RPMI8226 (cell line): ENCODE measurements around the gene RASAL3.

Source experiments
- DNase-seq: peaks from one replicate; pipeline ENCODE4 v3.0.0-alpha.2; 2015

Gene RASAL3

DNA sequence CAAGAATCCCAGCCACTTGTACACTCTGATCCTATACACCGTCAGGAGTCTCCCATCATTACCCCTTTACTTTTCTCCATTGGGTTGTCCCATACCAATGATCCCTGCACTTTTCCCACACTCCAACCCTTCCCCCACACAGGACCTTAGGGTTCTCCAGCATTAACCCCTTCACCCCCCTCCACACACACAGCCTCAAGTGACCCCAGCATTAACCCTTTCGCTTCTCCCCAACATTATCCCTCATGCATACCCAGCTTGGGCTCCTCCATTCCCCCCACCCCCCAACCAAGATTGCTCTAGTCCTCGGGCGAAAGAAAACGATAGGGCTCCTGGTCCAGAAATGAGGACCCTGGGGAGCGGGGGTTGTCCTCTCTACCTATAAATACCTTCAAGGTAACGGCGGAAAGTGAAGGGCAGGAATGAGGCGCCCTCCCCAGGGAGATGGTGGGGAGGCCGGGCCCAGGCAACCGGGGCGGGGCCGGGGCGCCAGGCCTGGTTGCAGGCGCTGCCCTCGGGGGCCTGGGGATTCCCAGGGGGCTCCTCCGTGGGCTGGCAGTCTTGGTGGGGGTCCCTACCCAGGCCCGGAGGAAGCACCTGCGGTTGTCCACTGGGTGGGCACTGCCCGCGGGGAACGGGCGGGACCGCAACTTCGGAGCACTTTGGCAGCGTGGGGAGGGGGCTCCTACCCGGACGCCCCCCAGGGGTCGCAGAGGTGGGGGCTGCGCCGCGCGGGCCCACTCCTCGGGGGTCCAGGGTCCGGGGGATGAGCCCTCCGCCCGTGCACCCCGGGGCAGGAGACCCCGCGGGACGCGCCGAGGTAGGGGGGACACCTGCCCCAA is 15.3 kb downstream of the RASAL3 start:
- DNase-seq, result peak; percentile 27

DNA sequence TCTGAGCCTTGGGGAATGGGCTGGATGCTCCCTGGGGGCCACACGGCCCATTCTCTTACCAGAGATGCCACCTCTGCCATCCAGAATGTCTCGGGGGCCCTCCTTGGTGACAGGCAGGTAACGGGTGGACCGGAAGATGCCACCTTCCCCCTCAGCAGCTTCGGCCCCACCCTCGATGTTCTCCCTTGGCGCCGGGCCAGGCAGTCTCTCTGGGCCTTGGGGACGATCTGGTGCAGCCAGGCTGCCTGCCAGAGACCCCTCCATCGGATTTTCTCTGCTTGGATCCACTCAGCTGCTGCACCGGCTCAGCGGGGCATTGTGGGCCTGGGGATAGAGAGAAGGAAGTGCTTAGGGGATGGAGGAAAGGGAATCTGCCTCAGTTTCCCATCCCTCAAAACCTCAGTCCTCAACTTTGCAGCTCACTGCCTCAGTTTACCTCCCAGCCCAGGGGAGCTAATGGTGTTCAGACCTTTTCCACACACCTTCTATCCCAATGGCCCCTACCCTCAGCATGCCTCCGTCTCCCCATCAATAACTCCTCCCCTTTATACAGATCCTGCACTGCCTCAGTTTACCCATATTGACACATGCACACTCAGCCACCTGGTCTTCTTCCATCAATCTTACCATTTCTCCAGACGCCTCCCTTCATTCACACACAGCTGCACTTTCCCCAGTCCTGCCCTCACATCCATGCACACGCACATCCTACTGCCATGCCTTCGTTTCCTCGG is 16.1 kb downstream of the RASAL3 start:
- DNase-seq, result no peak

DNA sequence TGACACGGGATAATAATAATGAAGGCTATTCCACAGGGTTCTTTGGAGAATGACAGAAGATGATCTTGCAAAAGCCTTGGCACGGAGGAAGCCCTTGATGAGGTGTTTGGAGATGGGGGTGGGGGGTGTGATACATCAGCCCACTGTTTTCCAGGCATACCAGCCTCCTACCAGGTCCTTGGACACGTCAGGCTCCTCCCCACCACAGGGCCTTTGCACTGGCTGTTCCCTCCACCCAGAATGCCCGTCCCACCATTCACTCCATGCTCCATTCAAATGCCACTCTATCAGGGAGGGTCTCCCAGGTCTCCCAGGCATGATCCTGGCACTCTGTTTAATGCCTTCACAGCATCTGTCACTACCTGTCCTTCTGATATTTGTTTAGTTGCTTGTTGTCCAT is 17.3 kb downstream of the RASAL3 start:
- DNase-seq, result no peak

DNA sequence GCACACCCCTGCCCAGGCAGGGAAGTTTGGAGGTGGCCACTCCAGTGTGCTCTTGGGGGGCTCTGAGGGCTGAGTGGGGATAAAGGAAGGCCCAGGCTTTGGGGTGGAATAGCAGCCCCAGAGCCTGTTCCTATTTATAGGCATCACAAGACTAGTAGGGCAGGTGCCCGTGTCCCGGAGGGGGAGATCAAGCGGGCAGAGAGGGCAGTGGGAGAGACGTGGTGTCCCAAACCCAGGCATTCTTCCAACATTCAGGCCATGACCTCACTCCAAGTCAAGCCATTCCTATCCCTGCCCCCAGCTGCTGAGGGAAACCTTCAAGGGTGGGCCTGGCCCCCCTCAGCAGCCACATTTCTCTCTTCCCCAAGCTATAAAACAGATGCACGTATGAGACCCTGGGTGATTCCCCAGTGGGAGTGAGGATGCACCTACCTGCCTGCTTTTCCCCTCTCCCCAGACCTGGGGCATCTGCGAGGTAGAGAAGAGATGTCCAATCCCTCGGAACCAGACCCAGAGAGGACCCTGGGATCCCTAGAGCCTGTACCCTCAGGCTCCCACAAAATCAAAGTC is 18.5 kb downstream of the RASAL3 start:
- no peak for DNase-seq

DNA sequence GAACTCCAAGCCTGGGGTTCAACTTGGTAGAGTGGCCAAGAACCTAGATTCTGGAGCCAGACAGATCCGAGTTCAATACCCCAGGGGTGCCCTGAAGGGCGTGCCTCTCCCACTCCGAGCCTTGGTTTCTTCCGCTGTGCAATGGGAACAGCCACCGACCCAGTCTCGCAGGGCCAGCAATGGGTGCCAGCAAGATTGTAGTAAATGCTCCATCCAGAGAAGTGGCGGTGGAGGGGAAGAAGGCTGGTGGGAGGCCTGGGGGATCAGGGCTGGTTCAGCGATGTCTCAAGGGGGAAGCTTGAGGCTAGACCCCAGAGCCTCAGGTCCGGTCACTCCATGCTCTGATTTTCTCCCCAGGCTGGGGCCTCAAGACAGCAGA is 19.1 kb downstream of the RASAL3 start:
- no peak for DNase-seq

DNA sequence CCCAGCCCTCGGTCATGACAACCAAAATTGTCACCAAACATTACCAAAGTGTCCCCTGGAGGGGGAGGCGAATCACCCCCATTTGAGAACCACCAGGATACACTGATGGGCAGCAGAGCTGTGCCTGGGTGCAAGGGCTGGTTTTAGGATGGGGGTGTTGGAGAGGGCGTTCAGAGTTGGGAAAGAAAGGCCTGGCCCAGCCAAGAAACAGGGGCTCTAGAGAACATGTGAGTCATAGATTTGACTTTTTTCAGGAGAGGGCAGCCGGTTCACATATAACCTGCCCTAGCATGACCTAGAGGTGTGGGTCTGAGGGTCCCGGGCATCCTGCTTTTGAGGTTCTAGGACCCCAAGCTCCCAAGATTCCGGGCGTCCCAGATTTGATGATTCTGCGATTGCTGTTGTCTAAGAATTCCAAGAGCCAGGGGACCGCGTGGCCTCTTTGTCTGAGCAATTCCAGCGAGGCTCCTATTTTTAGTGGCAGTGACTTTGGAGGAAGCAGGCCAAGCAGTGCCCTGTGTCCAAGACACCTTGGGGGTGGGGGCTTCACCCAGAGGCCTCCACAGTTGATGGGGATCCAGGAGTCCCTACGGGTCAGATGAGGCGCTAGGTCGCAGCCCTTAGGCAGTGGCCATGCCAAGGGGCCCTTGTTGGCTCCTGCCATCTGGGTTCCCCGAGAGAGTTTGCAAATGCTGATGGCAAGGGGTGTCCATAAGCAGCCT is 19.7 kb downstream of the RASAL3 start:
- no peak for DNase-seq

DNA sequence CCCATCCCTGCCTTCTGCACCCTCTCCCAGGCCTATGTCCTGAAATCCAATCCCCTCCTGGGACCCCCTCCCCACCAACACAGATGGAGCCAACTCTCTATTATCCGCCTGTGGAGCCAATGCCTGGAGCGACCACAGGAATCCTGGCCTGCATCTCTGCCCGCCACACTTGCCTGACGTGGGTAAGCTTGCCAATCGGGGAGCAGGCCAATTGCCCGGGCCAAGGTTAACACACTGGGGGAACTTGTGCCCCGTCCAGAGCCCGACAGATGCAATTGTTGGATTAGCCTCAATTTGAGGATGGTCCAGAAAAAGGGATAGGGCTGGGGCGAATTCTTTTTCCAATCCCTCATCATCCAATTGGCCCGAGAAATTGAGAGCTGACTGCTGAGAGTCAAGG is 20.5 kb downstream of the RASAL3 start:
- no peak for DNase-seq

DNA sequence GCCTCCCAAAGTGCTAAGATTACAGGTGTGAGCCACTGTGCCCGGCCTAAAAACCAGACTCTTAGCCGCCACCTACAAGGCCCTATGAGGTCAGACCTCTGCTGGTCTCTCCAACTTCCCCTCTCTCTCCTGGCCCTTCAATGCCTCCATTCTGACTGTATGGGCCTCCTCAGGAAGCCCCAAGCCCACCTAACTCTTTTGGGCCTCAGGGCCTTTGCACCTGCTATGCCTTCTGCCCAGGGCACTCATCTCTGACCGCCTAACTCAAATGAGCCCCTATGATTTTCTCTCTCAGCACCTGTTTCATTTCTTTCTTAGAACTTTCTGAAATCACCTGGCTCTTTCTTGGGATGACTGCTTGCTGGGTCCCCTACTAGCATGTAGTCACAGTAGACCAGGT is 21.0 kb downstream of the RASAL3 start:
- DNase-seq, result no peak

DNA sequence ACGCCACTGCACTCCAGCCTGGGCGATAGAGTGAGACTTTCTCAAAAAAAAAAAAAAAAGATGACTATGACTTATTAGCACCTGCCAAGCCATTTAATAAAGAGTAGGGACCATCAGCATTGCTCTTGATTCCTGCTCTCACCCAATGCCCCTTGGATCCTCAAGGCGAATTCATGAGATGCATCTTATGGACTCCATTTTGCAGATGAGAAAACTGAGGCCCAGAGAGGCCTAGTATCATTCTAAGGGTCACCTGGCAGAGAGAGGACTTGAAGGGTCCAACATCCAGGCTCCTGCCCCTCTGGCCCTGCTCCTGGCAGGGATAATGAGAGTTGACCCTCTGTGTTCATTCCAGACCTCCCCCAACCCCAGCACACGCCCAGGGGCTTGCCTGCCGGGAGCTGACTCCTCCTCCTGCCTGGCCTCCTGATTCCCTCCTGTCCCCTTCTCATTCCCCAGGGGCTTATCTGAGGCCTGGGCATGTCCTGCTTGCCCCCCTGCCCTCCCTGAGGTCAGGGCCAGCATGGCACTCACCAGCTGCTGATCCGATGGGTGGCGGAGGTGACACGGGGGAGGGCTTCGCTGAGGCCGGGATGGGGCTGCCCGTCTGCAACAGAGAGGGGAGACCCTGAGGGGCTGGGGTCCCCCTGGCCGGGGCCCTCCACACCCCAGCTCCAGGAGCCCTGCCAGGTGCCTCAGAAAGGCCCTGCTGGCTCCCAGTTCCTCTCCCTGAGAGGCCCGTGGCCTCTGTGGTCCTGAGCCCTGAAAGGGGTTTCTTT is 22.0 kb downstream of the RASAL3 start:
- no peak for DNase-seq

DNA sequence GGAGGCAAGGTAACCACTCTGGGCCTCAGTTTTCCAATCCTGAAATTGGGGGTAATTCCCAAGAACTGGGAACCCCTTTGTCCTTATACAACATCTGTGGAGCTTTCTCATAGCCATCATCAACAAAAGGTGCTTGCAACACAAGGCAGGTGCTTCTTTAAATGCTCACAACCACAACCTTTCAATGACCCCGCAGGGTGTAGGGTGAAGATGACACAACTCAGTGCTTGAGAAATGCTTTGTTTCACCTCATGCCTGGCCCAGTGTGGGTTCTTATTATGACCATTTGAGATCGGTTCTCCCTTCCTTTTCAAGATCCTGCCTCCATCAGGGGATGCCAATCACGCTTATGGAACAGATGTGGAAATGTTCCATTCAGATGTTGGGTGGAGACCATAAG is 23.0 kb downstream of the RASAL3 start:
- no peak for DNase-seq

DNA sequence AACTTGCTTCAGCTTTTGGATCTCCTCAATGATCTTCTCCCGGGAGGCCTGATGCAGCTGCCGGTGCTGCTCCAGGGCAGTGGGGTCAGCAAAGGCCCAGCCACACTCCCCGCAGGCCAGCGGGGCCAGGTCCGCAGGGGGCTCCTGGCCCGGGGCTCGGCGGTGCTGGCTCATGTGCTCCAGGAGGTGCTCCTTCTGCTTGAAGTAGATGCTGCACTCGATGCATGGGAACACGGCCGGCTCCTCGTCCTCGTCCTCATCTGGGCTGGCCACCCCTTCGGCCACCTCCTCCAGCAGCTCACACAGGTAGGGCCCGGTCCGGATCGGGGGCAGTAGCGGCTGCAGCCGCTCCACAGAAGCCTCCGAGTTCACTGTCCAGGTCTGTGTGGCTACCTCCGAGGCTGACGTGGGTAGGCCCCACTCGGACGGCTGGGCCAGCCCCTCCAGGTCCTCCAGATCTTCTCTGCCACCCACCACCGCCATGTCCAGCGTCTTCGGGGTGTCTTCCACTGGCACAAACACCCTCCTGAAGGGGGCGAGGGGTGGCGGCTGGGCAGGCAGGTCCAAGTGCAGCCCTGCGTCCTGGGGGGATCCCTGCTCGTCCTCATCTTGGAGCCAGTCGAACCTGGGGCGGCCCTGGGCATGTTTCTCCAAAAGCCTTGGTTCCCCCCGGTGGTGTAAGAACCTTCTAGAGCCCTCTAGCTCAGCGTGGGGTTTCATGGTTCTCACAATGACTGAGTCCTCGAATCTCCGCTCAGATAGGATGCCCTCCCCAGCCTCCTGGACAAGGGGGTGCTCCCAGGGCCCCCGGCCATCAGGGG is 24.3 kb downstream of the RASAL3 start:
- no peak for DNase-seq

DNA sequence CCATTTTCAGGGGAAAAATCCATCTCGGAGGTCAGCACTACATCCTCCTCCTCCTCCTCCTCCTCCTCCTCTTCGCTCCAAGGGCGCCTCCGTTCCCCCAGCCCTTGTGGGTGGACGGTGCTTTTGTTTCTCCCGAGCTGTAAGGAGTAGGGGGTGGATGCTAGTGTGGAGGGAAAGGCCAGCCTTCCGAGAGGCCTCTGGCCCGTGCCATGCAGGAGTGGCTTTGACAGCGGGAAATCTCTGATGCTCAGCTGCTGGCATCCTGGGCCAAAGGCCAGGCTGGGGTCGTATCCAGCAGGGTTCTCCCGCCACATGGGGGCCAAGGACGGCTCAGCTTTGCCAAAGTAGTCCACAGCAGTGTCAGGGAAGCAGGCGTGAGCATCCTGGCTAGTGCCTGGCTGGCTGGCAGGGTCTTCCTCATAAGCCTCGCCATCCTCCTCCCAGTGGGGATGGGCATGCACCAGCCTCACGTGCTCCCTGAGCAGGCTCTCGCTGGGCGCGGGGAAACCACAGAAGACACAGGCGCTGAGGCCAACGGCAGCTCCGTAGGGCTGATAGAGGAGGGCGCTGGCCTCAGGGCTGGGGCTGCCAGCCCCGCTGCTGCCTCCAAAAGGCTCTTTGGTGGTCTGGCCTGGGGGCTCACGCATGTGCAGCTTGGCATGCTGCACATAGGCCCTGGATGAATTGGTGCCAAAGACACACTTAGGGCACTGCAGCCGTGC is 25.1 kb downstream of the RASAL3 start:
- no peak for DNase-seq

DNA sequence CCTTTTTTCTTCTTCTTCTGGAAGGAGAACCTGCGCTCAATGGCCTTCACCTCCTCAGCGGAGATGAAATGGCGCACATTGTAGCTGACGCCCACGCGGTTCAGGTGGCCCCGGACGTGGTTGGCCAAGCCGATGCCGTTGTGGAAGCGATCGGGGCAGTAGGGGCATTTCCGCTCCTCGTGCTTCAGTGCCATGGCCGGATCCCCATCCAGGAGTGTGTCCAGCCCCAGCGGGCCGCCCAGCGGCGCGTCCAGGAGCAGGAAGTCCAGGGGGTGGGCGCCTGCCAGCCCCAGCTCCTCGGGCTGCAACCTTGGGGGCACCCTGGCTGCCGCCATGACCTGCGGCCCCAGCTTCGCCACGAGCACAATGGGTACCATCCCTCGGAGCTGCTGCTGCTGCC is 25.8 kb downstream of the RASAL3 start:
- no peak for DNase-seq

DNA sequence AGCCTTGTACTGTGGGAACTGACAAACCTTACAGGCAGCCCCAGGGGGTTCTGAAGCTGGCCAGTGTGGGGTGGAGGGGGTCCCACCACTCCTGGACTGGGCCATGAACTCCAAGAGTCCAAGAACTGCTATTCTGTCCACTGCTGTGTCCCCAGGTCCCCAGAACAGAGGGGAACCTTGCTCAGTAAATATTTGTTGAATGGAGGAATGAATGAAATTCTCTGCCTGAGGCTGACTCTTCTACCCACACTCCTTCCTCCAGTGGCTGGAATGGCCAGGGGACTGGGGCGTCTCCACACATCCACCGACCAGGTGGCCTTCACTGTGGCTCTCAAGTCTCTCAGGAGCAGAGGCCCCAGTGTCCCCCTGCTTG is 26.2 kb downstream of the RASAL3 start:
- DNase-seq, result no peak

DNA sequence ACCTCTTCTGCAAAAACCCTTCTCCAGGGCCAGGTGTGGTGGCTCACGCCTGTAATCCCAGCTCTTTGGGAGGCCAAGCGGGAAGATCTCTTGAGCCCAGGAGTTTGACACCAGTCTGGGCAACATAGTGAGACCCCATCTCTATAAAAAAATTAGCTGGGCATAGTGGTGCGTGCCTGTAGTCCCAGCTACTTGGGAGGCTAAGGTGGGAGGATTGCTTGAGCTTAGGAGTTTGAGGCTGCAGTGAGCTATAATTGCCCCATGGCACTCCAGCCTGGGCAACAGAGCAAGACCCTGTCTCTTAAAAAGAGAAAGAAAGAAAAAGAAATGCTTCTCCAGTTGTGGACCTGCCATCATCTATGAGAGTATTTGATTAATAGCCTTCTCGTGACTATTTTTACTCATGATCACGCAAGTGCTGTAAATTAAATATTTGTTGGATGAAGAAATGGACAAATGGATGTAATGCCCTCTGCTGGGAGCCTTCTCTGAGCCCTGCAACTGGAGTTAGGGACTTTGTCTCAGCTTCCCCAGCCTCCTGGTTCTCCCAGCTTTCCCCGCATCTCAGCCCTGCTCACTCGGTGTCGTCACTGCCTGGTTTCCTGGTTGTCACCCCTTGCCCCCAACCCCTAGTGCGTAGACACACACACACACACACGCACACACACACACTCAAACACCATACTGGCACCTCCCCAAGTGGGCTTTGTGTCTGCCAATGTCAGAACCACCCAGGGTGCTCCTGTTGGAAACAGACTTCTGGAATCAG is 26.8 kb downstream of the RASAL3 start:
- no peak for DNase-seq

DNA sequence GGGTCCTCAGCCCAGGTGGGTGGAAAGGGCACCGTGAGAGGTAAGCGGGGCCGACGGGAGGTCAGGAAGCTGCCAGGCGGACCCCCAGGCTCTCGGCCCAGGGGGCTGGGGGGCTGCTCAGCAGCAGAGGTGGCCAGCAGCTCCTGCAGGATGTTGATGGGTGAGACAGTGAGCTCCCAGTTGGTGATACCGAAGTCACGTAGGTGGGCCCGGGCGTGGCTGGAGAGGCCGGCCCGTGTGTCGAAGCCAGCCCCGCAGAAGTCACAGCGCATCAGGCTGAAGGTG is 27.6 kb downstream of the RASAL3 start:
- DNase-seq, result no peak

DNA sequence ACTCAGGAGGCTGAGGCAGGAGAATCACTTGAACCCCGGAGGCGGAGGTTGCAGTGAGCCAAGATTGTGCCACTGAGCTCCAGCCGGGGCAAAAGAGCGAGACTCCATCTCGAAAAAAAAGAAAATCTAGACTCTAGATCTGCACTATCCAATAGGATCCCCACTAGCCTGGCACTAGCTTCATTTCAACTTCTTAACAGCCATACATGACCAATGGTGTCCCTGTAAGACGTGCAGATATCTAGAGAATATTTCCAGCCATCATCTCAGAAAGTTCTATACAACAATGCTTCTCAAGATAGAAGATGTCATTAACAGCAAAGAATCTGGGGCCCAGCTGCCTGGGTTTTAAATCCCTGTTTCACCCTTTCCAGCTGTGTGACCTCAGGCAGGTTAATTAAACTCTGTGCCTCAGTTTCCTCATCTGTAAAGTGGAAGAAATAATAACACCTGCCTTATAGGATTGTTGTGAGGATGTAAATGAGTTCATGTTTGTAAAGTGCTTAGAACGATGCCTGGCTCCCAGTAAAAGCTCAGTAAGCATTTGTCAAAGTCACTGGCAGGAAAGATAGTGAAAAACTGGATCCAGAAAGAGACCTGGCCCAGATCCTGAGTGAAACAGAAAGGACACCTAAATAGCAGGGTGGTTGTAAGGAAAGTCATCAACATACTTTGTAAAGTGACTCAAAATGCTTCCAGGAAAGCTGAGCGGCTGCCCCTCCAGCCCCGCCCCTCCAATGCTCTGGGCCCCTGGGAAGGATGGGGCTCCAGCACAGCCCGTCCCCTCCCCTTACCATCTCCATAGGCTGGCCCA is 28.1 kb downstream of the RASAL3 start:
- DNase-seq, result no peak

DNA sequence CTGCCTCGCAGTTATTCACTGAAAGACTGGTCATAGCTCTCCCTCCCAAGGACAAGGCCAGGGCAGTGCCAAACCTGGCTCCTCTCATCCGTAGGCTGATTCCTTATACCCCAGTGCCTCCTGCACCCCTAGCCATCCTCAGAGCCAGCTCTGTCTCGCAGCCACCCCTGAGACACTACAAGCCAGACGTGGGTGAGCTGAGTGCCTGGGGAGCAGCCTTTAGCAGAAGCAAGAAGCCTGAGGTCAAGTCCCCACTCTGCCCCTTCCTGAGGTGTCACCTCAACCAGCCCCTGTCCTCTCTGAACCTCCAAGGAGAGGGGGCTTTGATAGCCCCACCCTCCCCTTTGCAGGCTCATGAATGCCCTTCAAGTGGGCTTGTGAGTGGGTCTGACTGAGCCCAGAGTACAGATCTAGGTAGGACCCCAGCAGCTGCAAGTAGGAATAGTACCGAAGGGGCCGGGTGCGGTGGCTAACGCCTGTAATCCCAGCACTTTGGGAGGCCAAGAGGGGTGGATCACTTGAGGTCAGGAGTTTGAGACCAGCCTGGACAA is 30.8 kb downstream of the RASAL3 start:
- DNase-seq, result no peak
